Endothelial cell (in vitro differentiated cells): ENCODE measurements around the gene WNT8B. TPM values are rescaled to one million over a fixed set of nuclear protein-coding genes. Genes with fewer than 3 reads are reported as not detected.

ENCODE experiments used
- DNase-seq: peaks from one replicate; pipeline ENCODE4 v3.0.0; 2021; ENCODE audit warnings: low spot score
- H3K27ac Mint-ChIP-seq: one replicate; pipeline ENCODE4 v1.8.0; 2021; ENCODE audit warnings: mixed read lengths, inconsistent platforms; ENCODE audit not compliant: unreplicated experiment
- H3K27me3 Mint-ChIP-seq: one replicate; pipeline ENCODE4 v1.8.0; 2021; ENCODE audit warnings: mild to moderate bottlenecking, moderate library complexity, mixed read lengths, inconsistent platforms; ENCODE audit not compliant: unreplicated experiment
- H3K36me3 Mint-ChIP-seq: one replicate; pipeline ENCODE4 v1.8.0; 2021; ENCODE audit warnings: mild to moderate bottlenecking, low read depth, mixed read lengths, inconsistent platforms; ENCODE audit not compliant: unreplicated experiment
- H3K4me1 Mint-ChIP-seq: one replicate; pipeline ENCODE4 v1.8.0; 2021; ENCODE audit warnings: mild to moderate bottlenecking, mixed read lengths, inconsistent platforms; ENCODE audit not compliant: unreplicated experiment
- H3K4me3 Mint-ChIP-seq: one replicate; pipeline ENCODE4 v1.8.0; 2021; ENCODE audit warnings: mild to moderate bottlenecking, mixed read lengths, inconsistent platforms; ENCODE audit not compliant: unreplicated experiment
- H3K9me3 Mint-ChIP-seq: one replicate; pipeline ENCODE4 v1.8.0; 2021; ENCODE audit warnings: mixed read lengths, inconsistent platforms; ENCODE audit not compliant: unreplicated experiment
- total RNA-seq: library from RNA; stranded (reverse); fragmentation: NEBNext Ultra II Directional; extraction: Animal tissue kit (Norgen Biotek cat#: 25700); gene quantifications from one replicate; pipeline ENCODE4 v1.2.1, GENCODE V29; 2021; ENCODE audit not compliant: unreplicated experiment
- TF ChIP-seq, protein P1 (sequence below): fragments of 200-600 bp; sonication (generic); IDR thresholded peaks from one replicate; pipeline ENCODE4 v1.5.0; 2021; ENCODE audit warnings: antibody characterized with exemption; ENCODE audit not compliant: unreplicated experiment

WNT8B gene
- total RNA-seq, 1 donor from 2014 or later = not detected

DNA sequence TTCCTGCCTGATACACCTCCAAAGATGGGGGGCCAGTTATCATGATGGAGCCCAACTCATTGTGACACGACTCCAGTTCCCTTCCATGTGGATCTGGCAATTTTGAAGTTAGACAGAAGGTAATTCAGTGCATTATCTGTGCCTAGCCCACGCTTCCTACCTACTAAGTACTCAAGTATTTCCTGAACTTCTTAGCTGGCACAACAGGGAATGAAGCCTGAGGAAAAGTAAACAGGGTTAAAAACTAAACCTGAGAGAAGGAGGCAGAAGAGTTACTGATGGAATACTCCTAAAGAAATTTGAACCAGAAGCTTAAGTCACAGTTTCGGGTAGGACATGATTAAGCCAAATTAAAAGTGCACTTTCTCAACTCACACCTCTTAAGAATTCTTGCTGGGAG, 58.0 kb downstream of the WNT8B start:
- Mint-ChIP-seq H3K27ac (no peak overlapping the region), H3K9me3 (no peaks in the 10 kb centered on the region), H3K4me1 (peaks cover 8% of the 10 kb centered on the region), H3K27me3 (peaks cover 4% of the 10 kb centered on the region), H3K36me3 (peaks cover 18% of the 10 kb centered on the region), H3K4me3 (no peak overlapping the region)
- DNase-seq = no peak
- TF ChIP-seq, protein P1, sequence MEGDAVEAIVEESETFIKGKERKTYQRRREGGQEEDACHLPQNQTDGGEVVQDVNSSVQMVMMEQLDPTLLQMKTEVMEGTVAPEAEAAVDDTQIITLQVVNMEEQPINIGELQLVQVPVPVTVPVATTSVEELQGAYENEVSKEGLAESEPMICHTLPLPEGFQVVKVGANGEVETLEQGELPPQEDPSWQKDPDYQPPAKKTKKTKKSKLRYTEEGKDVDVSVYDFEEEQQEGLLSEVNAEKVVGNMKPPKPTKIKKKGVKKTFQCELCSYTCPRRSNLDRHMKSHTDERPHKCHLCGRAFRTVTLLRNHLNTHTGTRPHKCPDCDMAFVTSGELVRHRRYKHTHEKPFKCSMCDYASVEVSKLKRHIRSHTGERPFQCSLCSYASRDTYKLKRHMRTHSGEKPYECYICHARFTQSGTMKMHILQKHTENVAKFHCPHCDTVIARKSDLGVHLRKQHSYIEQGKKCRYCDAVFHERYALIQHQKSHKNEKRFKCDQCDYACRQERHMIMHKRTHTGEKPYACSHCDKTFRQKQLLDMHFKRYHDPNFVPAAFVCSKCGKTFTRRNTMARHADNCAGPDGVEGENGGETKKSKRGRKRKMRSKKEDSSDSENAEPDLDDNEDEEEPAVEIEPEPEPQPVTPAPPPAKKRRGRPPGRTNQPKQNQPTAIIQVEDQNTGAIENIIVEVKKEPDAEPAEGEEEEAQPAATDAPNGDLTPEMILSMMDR = no peak

- peaks cover 4% of the 10 kb centered on the region for H3K27me3 Mint-ChIP-seq
- no peak overlapping the region for H3K4me3 Mint-ChIP-seq
- H3K36me3 Mint-ChIP-seq = peaks cover 27% of the 10 kb centered on the region
- TF ChIP-seq, protein P1 = no peak
- H3K27ac Mint-ChIP-seq = no peak overlapping the region
- no peak for DNase-seq
- H3K9me3 Mint-ChIP-seq = no peaks in the 10 kb centered on the region
- H3K4me1 Mint-ChIP-seq = peaks cover 8% of the 10 kb centered on the region
Observed at GRCh38 chr10:100522107-100522801, 59.4 kb downstream of the WNT8B start.

GRCh38 chr10:100522945-100523344, 60.1 kb downstream of the WNT8B start:
- Mint-ChIP-seq H3K27me3 (peaks cover 4% of the 10 kb centered on the region), H3K4me1 (peaks cover 8% of the 10 kb centered on the region), H3K36me3 (peaks cover 27% of the 10 kb centered on the region), H3K4me3 (no peak overlapping the region), H3K27ac (no peak overlapping the region), H3K9me3 (no peaks in the 10 kb centered on the region)
- no peak for DNase-seq
- TF ChIP-seq, protein P1 = no peak

- Mint-ChIP-seq H3K4me1 (peaks cover 17% of the 10 kb centered on the region), H3K36me3 (peaks cover 31% of the 10 kb centered on the region), H3K27ac (no peak overlapping the region), H3K9me3 (no peaks in the 10 kb centered on the region), H3K4me3 (no peak overlapping the region), H3K27me3 (peaks cover 4% of the 10 kb centered on the region)
- TF ChIP-seq, protein P1 = no peak
- no peak for DNase-seq
Observed at GRCh38 chr10:100524206-100524605, 61.4 kb downstream of the WNT8B start.

GRCh38 chr10:100524638-100525037, 61.8 kb downstream of the WNT8B start:
- Mint-ChIP-seq H3K27ac (no peak overlapping the region), H3K9me3 (no peaks in the 10 kb centered on the region), H3K4me1 (peaks cover 22% of the 10 kb centered on the region), H3K4me3 (peak overlapping the region; percentile 37), H3K27me3 (peaks cover 4% of the 10 kb centered on the region), H3K36me3 (peaks cover 31% of the 10 kb centered on the region)
- no peak for DNase-seq
- TF ChIP-seq, protein P1 = peak; percentile 22
